Ecto neural progenitor cell (in vitro differentiated cells): ENCODE results near the gene BBS5.

Experiments
- DNase-seq: peaks from one replicate; pipeline ENCODE4 v3.0.0-alpha.2; 2018; ENCODE audit warnings: low spot score

BBS5 gene

GRCh38 chr2:169546756-169547155, 67.5 kb downstream of the BBS5 start:
- DNase-seq = no peak
